Loucy (cell line): ENCODE data around the gene ID3.

Source experiments
- CTCF ChIP-seq: fragments of 200-600 bp; sonication (generic); conservative IDR thresholded peaks from 2 replicates; pipeline ENCODE4 v1.5.1; 2014; ENCODE audit warnings: mild to moderate bottlenecking, antibody characterized with exemption, low read length
- EZH2phosphoT487 ChIP-seq: fragments of 200-600 bp; IDR thresholded peaks from 2 replicates; pipeline ENCODE4 v1.6.1; 2018; ENCODE audit warnings: antibody characterized with exemption, mild to moderate bottlenecking, moderate library complexity, borderline replicate concordance

- TF ChIP-seq CTCF: no peak
- TF ChIP-seq EZH2phosphoT487: no peak
Observed at GRCh38 chr1:23525558-23526250, 33.6 kb downstream of the ID3 start.
